ENCODE data around the gene CD320.
"Not testable (repeated sequence)": the region's sequence is repeated elsewhere in the genome, so short reads cannot be mapped to it uniquely, and the experiment has no call there.

- not testable (repeated sequence) for TF ChIP-seq CTCF, POLR2A (IDR thresholded peaks at IDR 0.05)
Observed at GRCh38 chr19:8291337-8291736, 16.8 kb downstream of the CD320 start.
